B cell (primary cell): Measurements from ENCODE around the gene ARL17A. TPM values are rescaled to one million over a fixed set of nuclear protein-coding genes. Genes with fewer than 3 reads are reported as not detected.
"Not testable (repeated sequence)": the region's sequence is repeated elsewhere in the genome, so short reads cannot be mapped to it uniquely, and the experiment has no call there.

Experiments used
- ATAC-seq: fragments of 200-7000 bp; cut with Tn5 transposase; one replicate; pipeline ENCODE4 v1.10.0; 2021; ENCODE audit warnings: low read depth, mild to moderate bottlenecking, moderate number of reproducible peaks, moderate library complexity
- CTCF ChIA-PET: fragments of 350-600 bp; sonication (Branson Sonifier 250); formaldehyde crosslinking; loops from one replicate; lab custom pipeline; 2021; ENCODE audit warnings: antibody characterized with exemption, inconsistent platforms; lab: Charles Lee
- POLR2A ChIA-PET: fragments of 350-600 bp; sonication (Branson Sonifier 250); formaldehyde crosslinking; loops from one replicate; lab custom pipeline; 2021; ENCODE audit warnings: antibody characterized with exemption; lab: Charles Lee
- DNase-seq: peaks from one replicate; pipeline ENCODE4 v3.0.0; 2013
- H2AFZ ChIP-seq: 2 replicates; pipeline ENCODE4 v1.6.1; 2012; ENCODE audit warnings: mild to moderate bottlenecking, low read depth, low read length; ENCODE audit not compliant: insufficient read depth, poor library complexity, severe bottlenecking
- H3K27ac ChIP-seq, 2 donors: 1 replicate in 1 of 2; 2 replicates in 1 of 2; pipeline ENCODE4 v1.5.1; 2012 to 2013; ENCODE audit warnings: low read length in 2 of 2, mild to moderate bottlenecking in 2 of 2, moderate library complexity in 1 of 2
- H3K27me3 ChIP-seq, 4 experiments: fragments of 200-600 bp in 1 of 4; sonication (generic) in 1 of 4; replicated peaks in 1 of 4; 1 replicate in 2 of 4; 2 replicates in 2 of 4; pipeline versions ENCODE4 v1.6.1 to v1.7.0; 2013 to 2016; ENCODE audit warnings: low read length in 3 of 4, mild to moderate bottlenecking in 2 of 4, mixed read lengths in 1 of 4, moderate library complexity in 1 of 4; ENCODE audit not compliant: insufficient read depth in 4 of 4, control insufficient read depth in 3 of 4; ENCODE audit errors: control extremely low read depth in 1 of 4
- H3K36me3 ChIP-seq, 2 experiments: replicated peaks in 1 of 2; 1 replicate in 1 of 2; 2 replicates in 1 of 2; pipeline versions ENCODE4 v1.6.1 to v1.7.1; 2013; ENCODE audit warnings: low read length in 1 of 2; ENCODE audit not compliant: insufficient read depth in 2 of 2, control insufficient read depth in 1 of 2; ENCODE audit errors: control extremely low read depth in 1 of 2, extremely low read depth in 1 of 2
- H3K4me1 ChIP-seq, 2 donors: fragments of 200-600 bp in 1 of 2; sonication (generic) in 1 of 2; 1 replicate in 1 of 2; 2 replicates in 1 of 2; pipeline versions ENCODE4 v1.5.1 to v1.6.1; 2013 to 2017; ENCODE audit warnings: low read length in 2 of 2; ENCODE audit not compliant: control insufficient read depth in 2 of 2, insufficient read depth in 2 of 2
- H3K4me2 ChIP-seq: replicated peaks from 2 replicates; pipeline ENCODE3; 2012; ENCODE audit warnings: mild to moderate bottlenecking, low read depth, low read length; ENCODE audit not compliant: poor library complexity, severe bottlenecking
- H3K4me3 ChIP-seq, 5 experiments: fragments of 200-600 bp in 1 of 5; sonication (generic) in 1 of 5; 1 replicate in 3 of 5; 2 replicates in 2 of 5; pipeline versions ENCODE4 v1.5.1 to v1.7.0; 2011 to 2016; ENCODE audit warnings: low read length in 4 of 5, mild to moderate bottlenecking in 4 of 5, low read depth in 2 of 5, control low read depth in 1 of 5, moderate library complexity in 1 of 5; ENCODE audit not compliant: insufficient read depth in 1 of 5; ENCODE audit errors: control extremely low read depth in 1 of 5, extremely low read depth in 1 of 5
- H3K79me2 ChIP-seq: fragments of 200-600 bp; sonication (generic); one replicate; pipeline ENCODE4 v1.6.0; 2016; ENCODE audit warnings: low read length; ENCODE audit not compliant: control insufficient read depth, insufficient read depth
- H3K9ac ChIP-seq: fragments of 200-600 bp; sonication (generic); 2 replicates; pipeline ENCODE4 v1.6.1; 2017; ENCODE audit warnings: mild to moderate bottlenecking, low read length, moderate library complexity
- H3K9me3 ChIP-seq, 3 donors: one replicate each; pipeline versions ENCODE4 v1.6.1 to v1.7.1; 2013; ENCODE audit warnings: low read length in 2 of 3; ENCODE audit not compliant: control insufficient read depth in 2 of 3, insufficient read depth in 1 of 3; ENCODE audit errors: control extremely low read depth in 1 of 3
- H4K20me1 ChIP-seq: 2 replicates; pipeline ENCODE4 v1.6.0; 2012; ENCODE audit warnings: mild to moderate bottlenecking, low read length; ENCODE audit not compliant: insufficient read depth, control insufficient read depth, poor library complexity, severe bottlenecking
- H3K27ac Mint-ChIP-seq: one replicate; pipeline ENCODE4 v1.8.0; 2021; ENCODE audit warnings: mixed read lengths
- H3K27me3 Mint-ChIP-seq: one replicate; pipeline ENCODE4 v1.8.0; 2021; ENCODE audit warnings: mixed read lengths
- H3K4me1 Mint-ChIP-seq: one replicate; pipeline ENCODE4 v1.8.0; 2021; ENCODE audit warnings: mixed read lengths
- H3K4me3 Mint-ChIP-seq: one replicate; pipeline ENCODE4 v1.8.0; 2021; ENCODE audit warnings: mixed read lengths
- H3K9me3 Mint-ChIP-seq: one replicate; pipeline ENCODE4 v1.8.0; 2022; ENCODE audit warnings: mixed read lengths; ENCODE audit not compliant: insufficient read depth
- WGBS: methylation state at CpG from one replicate; pipeline ENCODE4 v1.1.5; 2013; ENCODE audit warnings: missing lambda C conversion rate; ENCODE audit not compliant: insufficient coverage; 5-methylcytosine and 5-hydroxymethylcytosine counted together
- intact Hi-C: fragments of 100-400 bp; cut with micrococcal nuclease; formaldehyde crosslinking; loops from one replicate; pipeline ENCODE4 v1.10.0; 2022
- polyA plus RNA-seq: library from polyadenylated mRNA; depleted of rRNA; stranded (reverse); fragments of >200 nt; gene quantifications from 2 replicates; pipeline ENCODE4 v1.2.3, GENCODE V29; 2012
- total RNA-seq, 2 donors: library from RNA; stranded (reverse); fragments of 120-200 nt in 1 of 2; gene quantifications; 1 replicate in 1 of 2; 2 replicates in 1 of 2; pipeline versions ENCODE4 v1.2.3 to v1.2.4, GENCODE V29; 2013 to 2022

Gene ARL17A
- total and polyA plus RNA-seq, 2 donors (not counting 1 experiment from before 2014, with no cell fraction given): 18.5 to 50.4 TPM

GRCh38 chr17:46585444-46585843, 6.0 kb upstream of the ARL17A start:
- WGBS: no CpG with 5 or more reads among the region's 3 CpGs
- ATAC-seq, H4K20me1 ChIP-seq, H3K9me3 ChIP-seq, H3K27me3 ChIP-seq, H3K4me1 ChIP-seq, H2AFZ ChIP-seq, H3K36me3 ChIP-seq, H3K9ac ChIP-seq, DNase-seq, intact Hi-C loops, H3K27ac ChIP-seq, H3K4me3 Mint-ChIP-seq, CTCF ChIA-PET, H3K27me3 Mint-ChIP-seq, H3K4me1 Mint-ChIP-seq, POLR2A ChIA-PET, H3K4me2 ChIP-seq, H3K4me3 ChIP-seq, H3K9me3 Mint-ChIP-seq, H3K79me2 ChIP-seq, H3K27ac Mint-ChIP-seq: not testable (repeated sequence)

- ATAC-seq, CTCF ChIA-PET, DNase-seq, H3K4me1 Mint-ChIP-seq, H3K9me3 Mint-ChIP-seq, H3K4me1 ChIP-seq, H2AFZ ChIP-seq, H3K27me3 Mint-ChIP-seq, H3K9ac ChIP-seq, H4K20me1 ChIP-seq, H3K79me2 ChIP-seq, H3K36me3 ChIP-seq, H3K27ac ChIP-seq, H3K27me3 ChIP-seq, POLR2A ChIA-PET, H3K9me3 ChIP-seq, H3K4me2 ChIP-seq, intact Hi-C loops: not testable (repeated sequence)
- WGBS: no CpG with 5 or more reads among the region's 18 CpGs
- peak overlapping the region; percentile 78 for H3K27ac Mint-ChIP-seq
- H3K4me3 ChIP-seq: peak overlapping the region in 2 of 5 experiments; percentile 25 to 28
- peak overlapping the region; percentile 64 for H3K4me3 Mint-ChIP-seq
These were observed 591 bp upstream of the ARL17A start for GRCh38 chr17:46580082-46580481.

GRCh38 chr17:46571796-46572195, 7.7 kb downstream of the ARL17A start:
- POLR2A ChIA-PET, H3K4me3 ChIP-seq, H3K27ac Mint-ChIP-seq, H3K27me3 ChIP-seq, DNase-seq, H3K36me3 ChIP-seq, H3K27me3 Mint-ChIP-seq, H3K9ac ChIP-seq, H3K79me2 ChIP-seq, H3K4me2 ChIP-seq, H4K20me1 ChIP-seq, H3K4me1 Mint-ChIP-seq, H3K9me3 ChIP-seq, CTCF ChIA-PET, H3K4me1 ChIP-seq, H3K27ac ChIP-seq, H3K4me3 Mint-ChIP-seq, H3K9me3 Mint-ChIP-seq, H2AFZ ChIP-seq, intact Hi-C loops, ATAC-seq: not testable (repeated sequence)
- WGBS: no CpG with 5 or more reads among the region's 4 CpGs

- POLR2A ChIA-PET, CTCF ChIA-PET, H3K4me1 Mint-ChIP-seq: not testable (repeated sequence)
These were observed 12.5 kb downstream of the ARL17A start for GRCh38 chr17:46566980-46567379.

More at GRCh38 chr17:46566980-46567379, 12.5 kb downstream of the ARL17A start:
- H3K4me1 ChIP-seq, intact Hi-C loops, H3K9ac ChIP-seq, DNase-seq, H3K4me3 ChIP-seq, H3K27ac Mint-ChIP-seq, H2AFZ ChIP-seq, H3K9me3 ChIP-seq, ATAC-seq, H3K4me3 Mint-ChIP-seq, H3K9me3 Mint-ChIP-seq, H4K20me1 ChIP-seq, H3K79me2 ChIP-seq, H3K27me3 Mint-ChIP-seq, H3K27me3 ChIP-seq, H3K36me3 ChIP-seq, H3K4me2 ChIP-seq, H3K27ac ChIP-seq: not testable (repeated sequence)
- no CpG with 5 or more reads among the region's 1 CpG for WGBS
